Measurements from ENCODE around the gene HOXD13.

HOXD13 gene

GRCh38 chr2:176095421-176095820, 2.9 kb downstream of the HOXD13 start:
- no peak for DNase-seq (ENCODE audit: low spot score)

GRCh38 chr2:176096243-176096985, 3.9 kb downstream of the HOXD13 start:
- peak; percentile 51 for DNase-seq (ENCODE audit: low spot score)

GRCh38 chr2:176096986-176097819, 4.7 kb downstream of the HOXD13 start:
- peak; percentile 88 for DNase-seq (ENCODE audit: low spot score)

- no peak for DNase-seq (ENCODE audit: low spot score)
Observed at GRCh38 chr2:176097820-176098365, 5.4 kb downstream of the HOXD13 start.

GRCh38 chr2:176098366-176099158, 6.0 kb downstream of the HOXD13 start:
- DNase-seq (ENCODE audit: low spot score): no peak

- DNase-seq (ENCODE audit: low spot score): no peak
Observed at GRCh38 chr2:176099159-176099727, 6.7 kb downstream of the HOXD13 start.

GRCh38 chr2:176099728-176100546, 7.4 kb downstream of the HOXD13 start, which contains the start of gene HOXD12:
TSS of gene HOXD12 (plus strand) at chr2:176099795. CDS start at chr2:176099802, 7 bp downstream.
- no peak for DNase-seq (ENCODE audit: low spot score)

GRCh38 chr2:176100547-176101140, 8.1 kb downstream of the HOXD13 start:
- DNase-seq (ENCODE audit: low spot score): no peak

GRCh38 chr2:176101216-176101830, 8.8 kb downstream of the HOXD13 start:
- DNase-seq (ENCODE audit: low spot score): no peak

GRCh38 chr2:176101842-176102241, 9.3 kb downstream of the HOXD13 start:
- no peak for DNase-seq (ENCODE audit: low spot score)

GRCh38 chr2:176102309-176102866, 9.9 kb downstream of the HOXD13 start:
- no peak for DNase-seq (ENCODE audit: low spot score)

- DNase-seq (ENCODE audit: low spot score): no peak
Observed at GRCh38 chr2:176103194-176103593, 10.7 kb downstream of the HOXD13 start.

- DNase-seq (ENCODE audit: low spot score): no peak
Observed at GRCh38 chr2:176103742-176104315, 11.3 kb downstream of the HOXD13 start.

- DNase-seq (ENCODE audit: low spot score): no peak
Observed at GRCh38 chr2:176104316-176105077, 12.0 kb downstream of the HOXD13 start.

GRCh38 chr2:176105078-176105729, 12.7 kb downstream of the HOXD13 start:
- DNase-seq (ENCODE audit: low spot score): no peak

GRCh38 chr2:176105730-176106580, 13.4 kb downstream of the HOXD13 start:
- no peak for DNase-seq (ENCODE audit: low spot score)
